Measurements from ENCODE around the gene EIF1. TPM values are rescaled to one million over a fixed set of nuclear protein-coding genes. Genes with fewer than 3 reads are reported as not detected.
A peak's percentile ranks its signal among the peaks of the same experiment; 100 is the strongest.

The EIF1 gene
- total RNA-seq, 3 donors from 2014 or later: 217 to 850 (median 260) TPM

DNA sequence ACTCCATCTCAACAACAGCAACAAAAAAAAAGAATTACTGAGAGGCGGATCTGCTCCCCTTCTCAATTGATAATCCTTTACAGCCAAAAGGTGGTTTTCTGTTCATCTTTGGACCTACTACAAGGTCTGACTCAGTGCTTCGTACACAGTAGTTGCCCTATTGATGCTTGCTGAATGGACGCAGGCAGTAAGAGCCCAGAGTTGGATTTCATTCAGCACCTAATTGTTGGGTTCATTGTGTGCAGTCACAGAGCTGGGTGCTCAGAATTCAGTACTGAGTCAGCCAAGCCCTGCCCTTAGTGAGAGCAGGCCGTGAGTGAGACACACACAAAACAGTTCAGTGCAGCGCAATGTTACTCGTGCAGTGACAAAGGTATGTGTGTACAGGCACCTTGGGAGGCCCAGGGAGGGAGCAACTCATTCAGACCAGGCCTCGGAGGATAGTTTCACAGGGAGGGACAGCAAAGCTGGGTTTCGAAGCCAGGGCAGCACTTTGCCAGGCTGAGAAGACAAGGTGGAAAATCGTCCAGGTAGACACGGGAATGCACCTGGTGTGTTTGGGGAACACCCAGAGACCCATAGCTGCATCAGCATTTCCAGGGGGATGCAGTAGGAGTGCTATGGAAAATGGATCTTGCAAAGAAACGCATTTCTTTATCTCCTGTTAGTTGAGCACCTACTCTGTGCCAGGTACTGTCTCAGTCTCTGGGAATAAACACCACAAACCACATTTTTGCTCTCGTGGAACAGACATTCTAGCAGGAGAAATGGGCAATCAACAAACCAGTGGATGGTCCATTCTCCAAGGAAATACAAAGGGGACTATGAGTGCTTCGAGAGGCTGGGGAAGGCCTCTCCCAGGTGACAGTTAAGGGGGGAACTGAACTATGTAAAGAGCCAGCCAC, 46.2 kb upstream of the EIF1 start:
- no peaks in the 10 kb centered on the region for H3K36me3 ChIP-seq
- intact Hi-C loops (cut with DNase I; ENCODE audit: low total_unique reads): no loop called here
- H3K9me3 ChIP-seq: no peaks in the 10 kb centered on the region
- no peak overlapping the region for H3K4me3 ChIP-seq
- no peaks in the 10 kb centered on the region for H3K27me3 ChIP-seq
- no peak for DNase-seq (ENCODE audit: low spot score in 2 of 2)
- TF ChIP-seq, protein P1, sequence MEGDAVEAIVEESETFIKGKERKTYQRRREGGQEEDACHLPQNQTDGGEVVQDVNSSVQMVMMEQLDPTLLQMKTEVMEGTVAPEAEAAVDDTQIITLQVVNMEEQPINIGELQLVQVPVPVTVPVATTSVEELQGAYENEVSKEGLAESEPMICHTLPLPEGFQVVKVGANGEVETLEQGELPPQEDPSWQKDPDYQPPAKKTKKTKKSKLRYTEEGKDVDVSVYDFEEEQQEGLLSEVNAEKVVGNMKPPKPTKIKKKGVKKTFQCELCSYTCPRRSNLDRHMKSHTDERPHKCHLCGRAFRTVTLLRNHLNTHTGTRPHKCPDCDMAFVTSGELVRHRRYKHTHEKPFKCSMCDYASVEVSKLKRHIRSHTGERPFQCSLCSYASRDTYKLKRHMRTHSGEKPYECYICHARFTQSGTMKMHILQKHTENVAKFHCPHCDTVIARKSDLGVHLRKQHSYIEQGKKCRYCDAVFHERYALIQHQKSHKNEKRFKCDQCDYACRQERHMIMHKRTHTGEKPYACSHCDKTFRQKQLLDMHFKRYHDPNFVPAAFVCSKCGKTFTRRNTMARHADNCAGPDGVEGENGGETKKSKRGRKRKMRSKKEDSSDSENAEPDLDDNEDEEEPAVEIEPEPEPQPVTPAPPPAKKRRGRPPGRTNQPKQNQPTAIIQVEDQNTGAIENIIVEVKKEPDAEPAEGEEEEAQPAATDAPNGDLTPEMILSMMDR (IDR thresholded peaks at IDR 0.05): no peak
- TF ChIP-seq POLR2A (IDR thresholded peaks at IDR 0.05) (no peak), POLR2AphosphoS5 (IDR thresholded peaks at IDR 0.05) (no peak)
- H3K4me1 ChIP-seq: peaks cover 6 to 15% of the 10 kb centered on the region in 2 donors
- no peak overlapping the region for H3K27ac ChIP-seq

DNA sequence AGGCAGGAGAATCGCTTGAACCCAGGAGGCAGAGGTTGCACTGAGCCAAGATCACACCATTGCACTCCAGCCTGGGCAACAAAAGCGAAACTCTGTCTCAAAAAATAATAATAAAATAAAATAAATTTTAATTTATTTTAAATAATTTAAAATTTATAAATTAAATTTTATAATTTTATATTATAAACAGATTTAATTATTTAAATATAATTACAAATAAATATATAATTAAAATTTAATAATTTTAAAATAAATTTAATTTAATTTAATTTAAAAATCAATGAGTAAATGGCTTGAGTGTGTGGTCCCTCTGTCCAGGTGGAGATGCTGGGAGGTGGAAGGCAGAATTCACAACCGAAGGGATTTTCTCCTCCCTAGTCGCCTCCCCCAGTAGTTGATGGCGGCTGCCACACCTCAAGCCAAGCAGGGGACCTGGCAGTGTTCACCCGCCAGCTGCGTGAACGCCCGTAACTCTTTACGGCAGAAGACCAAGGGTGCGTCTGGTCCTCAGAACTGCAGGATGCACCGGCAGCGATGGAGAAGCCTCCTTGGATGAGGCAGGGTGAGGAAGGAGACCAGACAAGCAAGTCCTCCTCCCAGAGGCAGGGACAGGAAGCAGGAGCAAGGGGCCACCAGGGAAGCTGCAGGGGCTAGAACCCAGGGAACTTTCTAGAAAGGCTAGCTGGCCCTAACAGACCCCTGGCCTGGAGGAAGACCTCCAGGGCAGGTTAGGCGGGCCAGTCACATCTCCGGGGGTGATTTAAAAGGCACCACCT, 41.5 kb upstream of the EIF1 start:
- H3K27ac ChIP-seq: peak overlapping the region; percentile 97 to 100
- H3K27me3 ChIP-seq: no peaks in the 10 kb centered on the region
- H3K4me3 ChIP-seq: peak overlapping the region in 1 of 3 donors; percentile 66
- intact Hi-C loops (cut with DNase I; ENCODE audit: low total_unique reads): no loop called here
- DNase-seq (ENCODE audit: low spot score in 2 of 2): no peak
- no peaks in the 10 kb centered on the region for H3K36me3 ChIP-seq
- TF ChIP-seq POLR2AphosphoS5 (IDR thresholded peaks at IDR 0.05) (no peak), POLR2A (IDR thresholded peaks at IDR 0.05) (no peak)
- TF ChIP-seq, protein P1 (IDR thresholded peaks at IDR 0.05): no peak
- H3K9me3 ChIP-seq: no peaks in the 10 kb centered on the region
- H3K4me1 ChIP-seq: peaks cover 19 to 47% of the 10 kb centered on the region in 2 donors

DNA sequence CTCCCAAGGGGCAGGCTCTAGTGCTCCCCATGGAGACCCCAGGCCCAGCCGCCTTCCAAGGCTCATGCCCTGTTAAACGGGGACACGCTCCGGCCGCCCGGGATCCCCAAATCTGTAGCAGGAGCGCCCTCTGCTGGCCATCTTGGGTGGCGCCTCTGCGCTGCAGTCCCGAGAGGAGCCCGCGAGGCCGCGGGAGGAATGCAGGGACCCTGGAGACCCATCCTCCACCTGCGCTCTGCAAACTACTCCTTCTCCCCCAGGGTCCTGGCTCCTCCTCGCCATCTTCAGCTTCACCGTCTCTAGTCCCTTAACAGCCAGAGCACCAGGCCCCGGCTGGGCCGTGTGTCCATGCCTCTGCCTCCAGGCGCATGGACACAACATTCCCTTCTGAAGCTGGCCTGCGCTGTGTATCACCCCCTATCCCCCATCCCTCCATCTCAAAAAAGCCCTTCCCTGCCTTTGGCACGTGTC, 40.7 kb upstream of the EIF1 start:
- intact Hi-C loops (cut with DNase I; ENCODE audit: low total_unique reads): loop anchor here (1.0 kb wide), 1 partner anchor 14 kb away; no protein-coding TSS in a partner anchor
- Histone ChIP-seq H3K4me1 (peaks cover 23 to 54% of the 10 kb centered on the region in 2 donors), H3K36me3 (no peaks in the 10 kb centered on the region), H3K4me3 (peak overlapping the region; percentile 21 to 66 (median 46)), H3K27ac (peak overlapping the region; percentile 97 to 100), H3K27me3 (no peaks in the 10 kb centered on the region), H3K9me3 (no peaks in the 10 kb centered on the region)
- TF ChIP-seq, protein P1 (IDR thresholded peaks at IDR 0.05): peak; percentile 93 to 98 (median 95)
- TF ChIP-seq POLR2AphosphoS5 (IDR thresholded peaks at IDR 0.05): peak in 1 of 3 donors; percentile 18
- no peak for TF ChIP-seq POLR2A (IDR thresholded peaks at IDR 0.05)
- DNase-seq (ENCODE audit: low spot score in 2 of 2): peak; percentile 88 to 91

DNA sequence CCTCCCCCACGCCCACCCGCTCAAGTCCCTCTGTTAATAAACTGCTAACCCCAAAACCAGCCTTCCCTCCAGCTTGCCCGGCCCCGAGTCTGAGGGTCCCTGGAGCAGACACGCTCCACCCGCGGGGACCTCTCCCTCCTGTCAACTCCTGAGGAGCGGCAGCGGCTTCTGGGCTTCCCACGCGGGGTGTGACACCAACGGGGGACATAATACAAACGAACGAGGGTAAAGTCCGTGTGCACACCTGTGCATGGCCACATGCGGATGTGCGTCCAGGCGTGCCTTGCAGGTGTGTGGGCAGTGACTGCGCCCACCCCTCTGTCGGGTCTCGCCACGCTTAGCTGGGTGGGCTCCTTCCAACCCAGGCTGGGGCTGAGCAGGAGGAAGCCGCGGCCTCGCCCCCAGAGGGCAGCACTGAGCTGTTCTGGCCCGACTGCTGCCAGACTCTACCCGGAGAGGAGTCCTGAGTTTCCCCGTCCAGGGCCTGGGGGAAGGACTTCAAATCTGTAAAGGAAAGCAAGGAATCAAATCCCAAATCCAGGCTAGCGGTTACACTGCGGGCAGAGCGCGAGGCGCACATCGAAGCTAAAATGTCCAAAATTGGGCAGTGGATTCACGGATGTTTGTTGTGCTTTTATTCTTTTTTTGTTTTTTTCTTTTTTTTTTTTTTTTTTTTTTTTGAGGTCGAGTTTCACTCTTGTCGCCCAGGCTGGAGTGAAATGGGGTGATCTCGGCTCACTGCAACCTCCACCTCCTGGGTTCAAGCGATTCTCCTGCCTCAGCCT, 40.1 kb upstream of the EIF1 start:
- Histone ChIP-seq H3K9me3 (no peaks in the 10 kb centered on the region), H3K4me3 (peak overlapping the region; percentile 21 to 66 (median 46)), H3K27me3 (no peaks in the 10 kb centered on the region), H3K4me1 (peaks cover 27 to 60% of the 10 kb centered on the region in 2 donors), H3K27ac (peak overlapping the region; percentile 97 to 100), H3K36me3 (no peaks in the 10 kb centered on the region)
- DNase-seq (ENCODE audit: low spot score in 2 of 2): peak; percentile 89 to 92
- no peak for TF ChIP-seq POLR2A (IDR thresholded peaks at IDR 0.05)
- TF ChIP-seq POLR2AphosphoS5 (IDR thresholded peaks at IDR 0.05): peak; percentile 37 to 69 (median 58)
- TF ChIP-seq, protein P1 (IDR thresholded peaks at IDR 0.05): peak; percentile 95 to 99 (median 98)
- intact Hi-C loops (cut with DNase I; ENCODE audit: low total_unique reads): loop anchor here (1.0 kb wide), 1 partner anchor 14 kb away; no protein-coding TSS in a partner anchor
